Colonic mucosa (tissue), 4 donors: ENCODE results near the gene TRIM7. TPM values are rescaled to one million over a fixed set of nuclear protein-coding genes. Genes with fewer than 3 reads are reported as not detected.
"Not testable (repeated sequence)": the region's sequence is repeated elsewhere in the genome, so short reads cannot be mapped to it uniquely, and the experiment has no call there.

ENCODE experiments used
- DNase-seq: peaks from one replicate; pipeline ENCODE4 v3.0.0-alpha.2; 2020
- H3K27ac ChIP-seq: fragments of 200-600 bp; one replicate; pipeline ENCODE4 v1.8.0; 2021
- H3K27me3 ChIP-seq: fragments of 200-600 bp; one replicate; pipeline ENCODE4 v1.8.0; 2021
- H3K36me3 ChIP-seq: fragments of 200-600 bp; one replicate; pipeline ENCODE4 v1.8.0; 2021
- H3K4me1 ChIP-seq: fragments of 200-600 bp; one replicate; pipeline ENCODE4 v1.8.0; 2021; ENCODE audit warnings: mild to moderate bottlenecking
- H3K4me3 ChIP-seq: fragments of 200-600 bp; one replicate; pipeline ENCODE4 v1.8.0; 2021
- H3K9ac ChIP-seq, 2 donors: one replicate each; pipeline ENCODE4 v1.7.0; 2013; ENCODE audit warnings: control low read depth in 2 of 2, low read depth in 2 of 2, low read length in 2 of 2
- H3K9me3 ChIP-seq: fragments of 200-600 bp; one replicate; pipeline ENCODE4 v1.8.0; 2021
- intact Hi-C: fragments of 100-400 bp; cut with DNase I; formaldehyde crosslinking; loops from one replicate; pipeline ENCODE4 v1.14.1; 2022
- total RNA-seq, 2 donors: library from RNA; stranded (reverse); fragmentation: NEBNext Ultra II Directional in 1 of 2; extraction: Animal tissue kit (Norgen Biotek cat#: 25700) in 1 of 2; gene quantifications; one replicate each; pipeline ENCODE4 v1.2.1, GENCODE V29; 2021
- TF ChIP-seq, protein P1 (sequence below): fragments of 200-600 bp; IDR thresholded peaks from one replicate; pipeline ENCODE4 v1.8.0; 2022; ENCODE audit warnings: antibody characterized with exemption, mild to moderate bottlenecking
- donor health status: healthy.
- donor health status: DM: no; HTN: no; CAD: no.
- donor health status: DM: no; HTN: no; CAD: no.

The TRIM7 gene
- total RNA-seq, 2 donors from 2014 or later = 6.8 to 8.7 TPM

DNA sequence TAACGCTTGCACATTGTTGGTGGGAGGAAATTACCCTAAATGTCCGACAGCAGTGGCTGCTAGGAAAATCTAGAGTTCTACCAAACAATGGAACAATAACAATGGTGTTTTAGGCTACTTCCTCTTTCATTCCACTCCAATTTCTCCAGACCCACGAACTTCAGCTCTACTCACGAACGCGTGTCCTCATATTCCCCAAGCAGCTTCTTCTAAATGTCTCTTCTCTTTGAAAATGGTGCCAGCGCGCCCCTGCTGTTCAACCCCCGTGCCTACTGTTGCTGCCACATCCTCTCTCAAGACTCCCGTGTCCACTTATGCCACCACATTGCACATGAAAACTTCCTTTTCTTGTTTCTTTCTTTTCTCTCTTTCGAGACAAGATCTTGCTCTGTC, 32.0 kb downstream of the TRIM7 start:
- Histone ChIP-seq H3K9me3 (no peaks in the 10 kb centered on the region), H3K4me1 (peaks cover 3% of the 10 kb centered on the region), H3K27ac (no peak overlapping the region), H3K36me3 (no peaks in the 10 kb centered on the region), H3K27me3 (peaks cover 47% of the 10 kb centered on the region), H3K9ac (no peak overlapping the region), H3K4me3 (no peak overlapping the region)
- intact Hi-C loops = no loop called here
- TF ChIP-seq, protein P1, sequence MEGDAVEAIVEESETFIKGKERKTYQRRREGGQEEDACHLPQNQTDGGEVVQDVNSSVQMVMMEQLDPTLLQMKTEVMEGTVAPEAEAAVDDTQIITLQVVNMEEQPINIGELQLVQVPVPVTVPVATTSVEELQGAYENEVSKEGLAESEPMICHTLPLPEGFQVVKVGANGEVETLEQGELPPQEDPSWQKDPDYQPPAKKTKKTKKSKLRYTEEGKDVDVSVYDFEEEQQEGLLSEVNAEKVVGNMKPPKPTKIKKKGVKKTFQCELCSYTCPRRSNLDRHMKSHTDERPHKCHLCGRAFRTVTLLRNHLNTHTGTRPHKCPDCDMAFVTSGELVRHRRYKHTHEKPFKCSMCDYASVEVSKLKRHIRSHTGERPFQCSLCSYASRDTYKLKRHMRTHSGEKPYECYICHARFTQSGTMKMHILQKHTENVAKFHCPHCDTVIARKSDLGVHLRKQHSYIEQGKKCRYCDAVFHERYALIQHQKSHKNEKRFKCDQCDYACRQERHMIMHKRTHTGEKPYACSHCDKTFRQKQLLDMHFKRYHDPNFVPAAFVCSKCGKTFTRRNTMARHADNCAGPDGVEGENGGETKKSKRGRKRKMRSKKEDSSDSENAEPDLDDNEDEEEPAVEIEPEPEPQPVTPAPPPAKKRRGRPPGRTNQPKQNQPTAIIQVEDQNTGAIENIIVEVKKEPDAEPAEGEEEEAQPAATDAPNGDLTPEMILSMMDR = no peak
- no peak for DNase-seq

DNA sequence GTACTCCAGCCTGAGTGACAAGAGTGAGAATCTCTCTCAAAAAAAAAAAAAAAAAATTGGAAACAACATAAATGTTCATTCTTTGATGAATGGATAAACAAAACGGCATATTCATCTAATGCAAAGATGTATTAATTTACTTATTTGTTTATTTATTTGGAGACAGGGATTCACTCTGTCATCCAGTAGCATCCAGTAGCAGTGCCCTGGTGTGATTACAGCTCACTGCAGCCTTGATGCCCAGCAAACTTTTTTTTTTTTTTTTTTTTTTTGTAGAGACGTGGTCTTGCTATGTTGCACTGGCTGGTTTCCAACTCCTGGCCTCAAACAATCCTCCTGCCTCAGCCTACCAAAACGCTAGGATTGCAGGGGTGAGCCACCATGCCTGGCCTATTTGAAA, 33.2 kb downstream of the TRIM7 start:
- Histone ChIP-seq H3K9ac (no peak overlapping the region), H3K4me3 (no peak overlapping the region), H3K27ac (no peak overlapping the region), H3K9me3 (no peaks in the 10 kb centered on the region), H3K36me3 (no peaks in the 10 kb centered on the region), H3K27me3 (peaks cover 51% of the 10 kb centered on the region), H3K4me1 (peaks cover 3% of the 10 kb centered on the region)
- intact Hi-C loops = no loop called here
- TF ChIP-seq, protein P1 = no peak
- no peak for DNase-seq

DNA sequence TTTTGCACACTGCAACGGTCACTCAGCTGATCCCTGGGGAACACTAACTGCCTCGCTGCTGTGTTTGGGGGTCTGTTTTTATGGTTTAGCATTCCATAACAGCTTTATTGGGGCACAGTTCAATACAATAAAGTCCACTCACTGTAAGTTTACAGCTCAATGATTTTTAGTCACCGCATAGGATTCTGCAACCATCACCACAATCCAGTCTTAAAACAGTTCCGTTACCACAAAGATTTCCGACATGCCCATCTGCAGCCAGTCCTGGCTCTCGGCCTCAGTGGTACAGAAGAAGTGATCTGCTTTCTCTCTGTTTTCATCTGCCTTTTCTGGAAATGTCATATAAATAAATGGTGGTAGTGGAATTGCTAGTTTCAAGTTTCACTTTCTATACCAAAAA, 34.0 kb downstream of the TRIM7 start:
- intact Hi-C loops = no loop called here
- H3K27me3 ChIP-seq = peaks cover 59% of the 10 kb centered on the region
- DNase-seq = no peak
- peaks cover 3% of the 10 kb centered on the region for H3K4me1 ChIP-seq
- no peaks in the 10 kb centered on the region for H3K36me3 ChIP-seq
- TF ChIP-seq, protein P1 = no peak
- H3K9me3 ChIP-seq = no peaks in the 10 kb centered on the region
- H3K4me3 ChIP-seq = no peak overlapping the region
- no peak overlapping the region for H3K27ac ChIP-seq
- no peak overlapping the region for H3K9ac ChIP-seq

DNA sequence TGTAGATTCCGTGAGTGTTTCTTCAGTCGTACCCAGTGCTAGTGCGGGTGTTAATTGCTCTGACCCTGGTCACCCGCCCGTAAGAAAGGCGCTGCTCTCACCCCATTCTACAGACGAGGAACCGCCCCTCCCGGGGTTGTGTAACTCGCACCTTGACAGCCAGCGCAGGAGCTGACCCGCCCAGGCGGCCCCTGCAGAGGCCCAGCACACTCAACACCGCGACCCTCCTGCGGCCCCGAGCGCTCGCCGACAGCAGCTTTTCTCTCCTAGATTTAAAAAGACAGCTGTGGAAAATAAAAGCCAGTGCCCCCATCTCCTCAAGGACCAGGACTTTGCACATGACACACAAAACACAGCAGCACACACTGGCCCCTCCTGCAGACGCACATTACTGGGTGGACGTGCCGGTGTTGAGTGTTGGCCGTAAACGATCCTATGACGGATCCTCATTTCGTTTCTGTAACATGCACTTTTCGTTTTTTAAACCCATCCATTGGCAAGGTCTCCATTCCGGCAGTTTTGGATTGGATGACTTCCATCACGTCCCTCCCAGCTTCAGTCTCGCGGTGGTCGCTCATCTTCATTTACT, 34.7 kb downstream of the TRIM7 start:
- Histone ChIP-seq H3K9me3 (no peaks in the 10 kb centered on the region), H3K36me3 (no peaks in the 10 kb centered on the region), H3K4me3 (peak overlapping the region; percentile 6), H3K9ac (no peak overlapping the region), H3K27me3 (peaks cover 61% of the 10 kb centered on the region), H3K4me1 (peaks cover 3% of the 10 kb centered on the region), H3K27ac (no peak overlapping the region)
- intact Hi-C loops = no loop called here
- TF ChIP-seq, protein P1 = no peak
- peak; percentile 45 for DNase-seq

DNA sequence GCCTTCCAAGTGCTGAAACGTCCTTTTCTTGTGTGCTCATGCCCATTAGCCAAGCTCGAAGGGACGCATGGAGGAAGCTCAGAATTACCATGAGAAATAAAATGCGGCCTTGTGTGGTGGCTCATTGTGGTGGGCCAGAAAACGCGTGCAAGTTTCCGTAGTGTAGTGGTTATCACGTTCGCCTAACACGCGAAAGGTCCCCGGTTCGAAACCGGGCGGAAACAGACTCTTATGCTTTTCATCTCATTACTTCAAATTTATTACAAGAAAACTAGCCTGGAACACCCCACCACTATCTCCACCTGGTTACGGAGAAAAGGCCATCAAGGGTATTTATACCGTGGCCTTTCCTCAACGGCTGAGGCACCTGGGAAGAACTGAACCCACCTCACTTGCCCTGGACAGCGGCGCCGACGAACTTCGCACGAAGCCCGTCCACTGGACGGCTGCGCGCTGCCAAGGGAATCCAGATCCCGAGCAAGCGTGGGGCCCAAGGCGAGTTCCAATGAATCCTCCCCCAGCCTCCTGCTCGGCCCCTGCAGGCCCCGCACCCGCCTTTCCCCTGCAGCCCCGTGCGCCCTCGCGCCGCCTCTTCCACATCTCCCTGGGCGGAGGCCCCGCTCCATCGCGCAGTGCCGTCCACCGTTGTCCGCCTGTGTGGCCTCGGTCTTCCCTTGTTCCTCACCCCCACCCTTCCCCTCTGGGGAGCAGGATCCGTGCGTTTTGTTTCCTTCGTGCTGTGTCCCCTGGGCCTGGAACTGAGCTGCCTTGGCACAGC, 35.3 kb downstream of the TRIM7 start:
- peak overlapping the region; percentile 6 for H3K4me3 ChIP-seq
- peaks cover 61% of the 10 kb centered on the region for H3K27me3 ChIP-seq
- not testable (repeated sequence) for H3K27ac ChIP-seq, H3K36me3 ChIP-seq, H3K4me1 ChIP-seq, H3K9me3 ChIP-seq, H3K9ac ChIP-seq
- peak; percentile 45 for DNase-seq
- intact Hi-C loops = loop anchor here (10.0 kb wide), 1 partner anchor 385 kb away; no protein-coding TSS in a partner anchor

DNA sequence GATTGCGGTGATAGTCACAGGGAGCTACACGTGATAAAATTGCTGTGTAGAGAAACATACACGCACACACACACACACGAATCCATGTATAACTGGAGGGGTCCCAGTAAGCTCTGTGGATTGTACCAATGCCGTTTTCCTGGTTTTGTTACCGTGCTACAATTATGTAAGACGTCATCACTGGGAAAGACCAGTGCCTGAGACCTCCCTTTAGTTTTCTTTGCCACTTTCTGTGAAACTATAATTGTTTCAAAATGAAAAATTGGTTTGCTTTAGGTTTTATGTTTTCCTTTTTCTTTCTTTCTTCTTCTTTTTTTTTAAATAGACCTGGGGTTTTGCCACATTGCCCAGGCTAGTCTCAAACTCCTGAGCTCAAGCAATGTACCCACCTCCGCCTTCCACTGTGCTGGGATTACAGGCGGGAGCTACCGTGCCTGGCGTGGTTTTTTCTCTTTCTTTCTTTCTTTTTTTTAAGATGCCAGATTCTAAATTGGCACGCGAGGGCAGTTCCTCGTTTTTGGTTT, 36.3 kb downstream of the TRIM7 start:
- no peak overlapping the region for H3K9ac ChIP-seq
- H3K9me3 ChIP-seq = no peaks in the 10 kb centered on the region
- peaks cover 51% of the 10 kb centered on the region for H3K27me3 ChIP-seq
- peaks cover 3% of the 10 kb centered on the region for H3K4me1 ChIP-seq
- no peak for DNase-seq
- no peaks in the 10 kb centered on the region for H3K36me3 ChIP-seq
- H3K4me3 ChIP-seq = no peak overlapping the region
- intact Hi-C loops = loop anchor here (10.0 kb wide), 1 partner anchor 384 kb away; no protein-coding TSS in a partner anchor
- TF ChIP-seq, protein P1 = no peak
- no peak overlapping the region for H3K27ac ChIP-seq
